SKM-1 treated with dmso at 0.1 percent for 144 hours (cell line): Measurements from ENCODE around the gene CCDC85C.

Experiments
- DNase-seq: peaks from one replicate; lab custom pipeline; 2025; ENCODE audit not compliant: unreplicated experiment; lab: John Stamatoyannopoulos, UW

CCDC85C gene

GRCh38 chr14:99574099-99574880 is 29.7 kb downstream of the CCDC85C start:
- DNase-seq: no peak

- no peak for DNase-seq
These were observed 30.4 kb downstream of the CCDC85C start for GRCh38 chr14:99573436-99574098.

- DNase-seq: no peak
These were observed 31.0 kb downstream of the CCDC85C start for GRCh38 chr14:99573000-99573330.

GRCh38 chr14:99572173-99572999 is 31.6 kb downstream of the CCDC85C start:
- no peak for DNase-seq

GRCh38 chr14:99571303-99571986 is 32.6 kb downstream of the CCDC85C start:
- no peak for DNase-seq

- DNase-seq: no peak
These were observed 33.3 kb downstream of the CCDC85C start for GRCh38 chr14:99570544-99571302.

- DNase-seq: no peak
These were observed 34.1 kb downstream of the CCDC85C start for GRCh38 chr14:99569725-99570543.

- DNase-seq: no peak
These were observed 35.1 kb downstream of the CCDC85C start for GRCh38 chr14:99568567-99569560.

GRCh38 chr14:99566390-99567354 is 37.3 kb downstream of the CCDC85C start:
- DNase-seq: no peak

GRCh38 chr14:99566009-99566389 is 38.0 kb downstream of the CCDC85C start:
- no peak for DNase-seq

GRCh38 chr14:99565383-99565782 is 38.6 kb downstream of the CCDC85C start:
- DNase-seq: no peak

GRCh38 chr14:99564926-99565259 is 39.1 kb downstream of the CCDC85C start:
- no peak for DNase-seq

- DNase-seq: no peak
These were observed 39.6 kb downstream of the CCDC85C start for GRCh38 chr14:99564256-99564925.

- DNase-seq: no peak
These were observed 40.3 kb downstream of the CCDC85C start for GRCh38 chr14:99563749-99564129.

GRCh38 chr14:99562856-99563748 is 40.9 kb downstream of the CCDC85C start:
- DNase-seq: no peak

- DNase-seq: no peak
These were observed 42.1 kb downstream of the CCDC85C start for GRCh38 chr14:99561864-99562263.
